SU-DHL-6 (cell line): ENCODE data around the gene ZNF821.

Source experiments
- EZH2phosphoT487 ChIP-seq: fragments of 200-600 bp; sonication (generic), shearing (Covaris generic); conservative IDR thresholded peaks from 2 replicates; pipeline ENCODE4 v1.6.1; 2018; ENCODE audit warnings: mild to moderate bottlenecking, antibody characterized with exemption, low read length, moderate library complexity, mixed read lengths
- TF ChIP-seq, protein P1 (sequence below): fragments of 200-600 bp; sonication (generic); IDR thresholded peaks from one replicate; pipeline ENCODE4 v1.5.1; 2017; ENCODE audit warnings: antibody characterized with exemption, mild to moderate bottlenecking, low read length, moderate library complexity; ENCODE audit not compliant: insufficient read depth, poor library complexity, severe bottlenecking

DNA sequence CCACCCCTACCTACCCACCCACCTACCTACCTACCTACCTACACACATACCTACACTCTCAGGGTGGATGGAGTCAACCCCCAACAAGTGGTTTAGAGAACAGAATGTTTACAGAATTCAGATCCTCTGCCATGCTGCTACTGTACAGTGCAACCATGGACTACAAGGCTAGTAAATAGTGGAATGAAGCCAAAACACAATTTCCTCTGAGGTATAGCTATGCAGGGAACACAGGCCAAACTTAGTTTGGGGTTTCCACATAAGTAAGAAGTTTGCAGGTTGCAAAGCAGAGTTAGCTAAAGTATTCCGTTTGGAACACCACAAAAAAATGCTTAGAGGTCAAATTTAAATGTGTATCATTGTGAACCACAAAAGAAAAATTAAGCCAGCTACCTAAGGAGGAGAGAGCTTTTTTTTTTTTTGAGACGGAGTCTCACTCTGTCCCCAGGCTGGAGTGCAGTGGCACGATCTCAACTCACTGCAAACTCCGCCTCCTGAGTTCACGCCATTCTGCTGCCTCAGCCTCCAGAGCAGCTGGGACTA is 72.7 kb downstream of the ZNF821 start:
- TF ChIP-seq, protein P1, sequence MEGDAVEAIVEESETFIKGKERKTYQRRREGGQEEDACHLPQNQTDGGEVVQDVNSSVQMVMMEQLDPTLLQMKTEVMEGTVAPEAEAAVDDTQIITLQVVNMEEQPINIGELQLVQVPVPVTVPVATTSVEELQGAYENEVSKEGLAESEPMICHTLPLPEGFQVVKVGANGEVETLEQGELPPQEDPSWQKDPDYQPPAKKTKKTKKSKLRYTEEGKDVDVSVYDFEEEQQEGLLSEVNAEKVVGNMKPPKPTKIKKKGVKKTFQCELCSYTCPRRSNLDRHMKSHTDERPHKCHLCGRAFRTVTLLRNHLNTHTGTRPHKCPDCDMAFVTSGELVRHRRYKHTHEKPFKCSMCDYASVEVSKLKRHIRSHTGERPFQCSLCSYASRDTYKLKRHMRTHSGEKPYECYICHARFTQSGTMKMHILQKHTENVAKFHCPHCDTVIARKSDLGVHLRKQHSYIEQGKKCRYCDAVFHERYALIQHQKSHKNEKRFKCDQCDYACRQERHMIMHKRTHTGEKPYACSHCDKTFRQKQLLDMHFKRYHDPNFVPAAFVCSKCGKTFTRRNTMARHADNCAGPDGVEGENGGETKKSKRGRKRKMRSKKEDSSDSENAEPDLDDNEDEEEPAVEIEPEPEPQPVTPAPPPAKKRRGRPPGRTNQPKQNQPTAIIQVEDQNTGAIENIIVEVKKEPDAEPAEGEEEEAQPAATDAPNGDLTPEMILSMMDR, result no peak
- TF ChIP-seq EZH2phosphoT487, result no peak
